Osteoblast (primary cell): ENCODE measurements around the gene ILKAP. TPM values are rescaled to one million over a fixed set of nuclear protein-coding genes. Genes with fewer than 3 reads are reported as not detected.
A peak's percentile ranks its signal among the peaks of the same experiment; 100 is the strongest.

Experiments
- DNase-seq: peaks from one replicate; pipeline ENCODE4 v3.0.0; 2011; ENCODE audit warnings: low spot score, mixed read lengths; ENCODE audit not compliant: insufficient read length; ENCODE audit errors: missing footprints
- H2AFZ ChIP-seq: 2 replicates; pipeline ENCODE4 v1.6.0; 2011; ENCODE audit warnings: mild to moderate bottlenecking, low read length
- H3K27ac ChIP-seq: 2 replicates; pipeline ENCODE4 v1.5.1; 2011; ENCODE audit warnings: mild to moderate bottlenecking, low read depth, low read length, moderate library complexity
- H3K27me3 ChIP-seq: 2 replicates; pipeline ENCODE4 v1.6.0; 2012; ENCODE audit warnings: mild to moderate bottlenecking, control low read depth, inconsistent platforms, low read length, moderate library complexity; ENCODE audit not compliant: insufficient read depth
- H3K36me3 ChIP-seq: 2 replicates; pipeline ENCODE4 v1.5.1; 2011; ENCODE audit warnings: mild to moderate bottlenecking, low read length, control low read depth, moderate library complexity; ENCODE audit not compliant: insufficient read depth
- H3K4me1 ChIP-seq: 2 replicates; pipeline ENCODE4 v1.5.1; 2011; ENCODE audit warnings: mild to moderate bottlenecking, low read length, control low read depth, moderate library complexity; ENCODE audit not compliant: insufficient read depth
- H3K4me2 ChIP-seq: 2 replicates; pipeline ENCODE4 v1.6.0; 2011; ENCODE audit warnings: mild to moderate bottlenecking, low read length; ENCODE audit not compliant: insufficient read depth
- H3K4me3 ChIP-seq: fragments of 200-600 bp; sonication (generic); 3 replicates; pipeline ENCODE4 v1.5.1; 2012; ENCODE audit warnings: mild to moderate bottlenecking, low read length, inconsistent platforms; ENCODE audit not compliant: insufficient read depth
- H3K79me2 ChIP-seq: 2 replicates; pipeline ENCODE4 v1.6.0; 2012; ENCODE audit warnings: mild to moderate bottlenecking, low read length, control low read depth, inconsistent platforms; ENCODE audit not compliant: insufficient read depth
- H3K9me3 ChIP-seq: 2 replicates; pipeline ENCODE4 v1.5.1; 2011; ENCODE audit warnings: low read depth, low read length, control low read depth
- H4K20me1 ChIP-seq: 2 replicates; pipeline ENCODE4 v1.6.0; 2012; ENCODE audit warnings: mild to moderate bottlenecking, low read length, control low read depth; ENCODE audit not compliant: insufficient read depth
- total RNA-seq: library from RNA; depleted of rRNA; stranded (reverse); fragments of >200 nt; gene quantifications from 2 replicates; pipeline ENCODE4 v1.2.3, GENCODE V29; 2012
- TF ChIP-seq, protein P1 (sequence below): IDR thresholded peaks from 2 replicates; pipeline ENCODE4 v1.5.1; 2011; ENCODE audit warnings: mild to moderate bottlenecking, low read depth, low read length, moderate library complexity; ENCODE audit errors: extremely low read depth

ILKAP gene
- total RNA-seq, 1 donor, result 24.2 TPM

DNA sequence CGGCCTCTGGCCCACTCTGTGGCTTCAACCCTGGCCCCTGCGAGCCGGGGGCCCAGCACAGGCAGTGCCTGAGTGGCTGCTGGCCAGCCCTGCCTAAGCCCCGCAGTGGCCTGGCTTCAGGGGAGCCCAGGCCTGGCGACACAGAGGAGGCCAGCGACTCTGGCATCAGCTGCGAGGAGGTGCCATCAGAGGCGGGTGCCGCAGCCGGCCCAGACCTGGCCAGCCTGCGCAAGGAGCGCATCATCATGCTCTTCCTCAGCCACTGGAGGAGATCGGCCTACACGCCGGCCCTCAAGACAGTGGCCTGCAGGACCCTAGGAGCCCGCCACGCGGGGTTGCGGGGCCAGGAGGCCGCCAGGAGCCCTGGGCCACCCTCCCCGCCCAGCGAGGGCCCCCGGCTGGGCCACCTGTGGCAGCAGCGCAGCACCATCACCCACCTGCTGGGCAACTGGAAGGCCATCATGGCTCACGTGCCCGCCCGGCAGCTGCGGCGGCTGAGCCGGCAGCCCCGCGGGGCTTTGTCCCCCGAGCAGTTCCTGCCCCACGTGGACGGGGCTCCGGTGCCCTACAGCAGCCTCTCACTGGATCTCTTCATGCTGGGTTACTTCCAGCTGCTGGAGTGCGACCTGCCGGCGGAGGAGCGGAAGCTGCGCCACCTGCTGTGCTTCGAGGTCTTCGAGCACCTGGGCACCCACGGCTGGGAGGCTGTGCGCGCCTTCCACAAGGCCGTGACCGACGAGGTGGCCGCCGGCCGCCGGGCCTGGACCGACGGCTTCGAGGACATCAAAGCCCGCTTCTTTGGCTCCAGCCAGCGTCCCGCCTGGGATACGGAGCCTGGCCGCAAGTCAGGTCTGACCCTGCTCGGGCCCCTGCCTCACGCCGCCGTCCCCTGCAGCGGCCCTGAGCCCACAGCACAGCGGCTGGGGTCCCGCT, 72.5 kb downstream of the ILKAP start:
- H3K27ac ChIP-seq, result no peak overlapping the region
- no peaks in the 10 kb centered on the region for H3K27me3 ChIP-seq
- no peaks in the 10 kb centered on the region for H3K79me2 ChIP-seq
- no peak overlapping the region for H3K4me3 ChIP-seq
- no peaks in the 10 kb centered on the region for H4K20me1 ChIP-seq
- H2AFZ ChIP-seq, result no peak overlapping the region
- H3K4me2 ChIP-seq, result no peak overlapping the region
- peaks cover 12% of the 10 kb centered on the region for H3K4me1 ChIP-seq
- DNase-seq, result peak; percentile 57
- H3K9me3 ChIP-seq, result no peaks in the 10 kb centered on the region
- TF ChIP-seq, protein P1, sequence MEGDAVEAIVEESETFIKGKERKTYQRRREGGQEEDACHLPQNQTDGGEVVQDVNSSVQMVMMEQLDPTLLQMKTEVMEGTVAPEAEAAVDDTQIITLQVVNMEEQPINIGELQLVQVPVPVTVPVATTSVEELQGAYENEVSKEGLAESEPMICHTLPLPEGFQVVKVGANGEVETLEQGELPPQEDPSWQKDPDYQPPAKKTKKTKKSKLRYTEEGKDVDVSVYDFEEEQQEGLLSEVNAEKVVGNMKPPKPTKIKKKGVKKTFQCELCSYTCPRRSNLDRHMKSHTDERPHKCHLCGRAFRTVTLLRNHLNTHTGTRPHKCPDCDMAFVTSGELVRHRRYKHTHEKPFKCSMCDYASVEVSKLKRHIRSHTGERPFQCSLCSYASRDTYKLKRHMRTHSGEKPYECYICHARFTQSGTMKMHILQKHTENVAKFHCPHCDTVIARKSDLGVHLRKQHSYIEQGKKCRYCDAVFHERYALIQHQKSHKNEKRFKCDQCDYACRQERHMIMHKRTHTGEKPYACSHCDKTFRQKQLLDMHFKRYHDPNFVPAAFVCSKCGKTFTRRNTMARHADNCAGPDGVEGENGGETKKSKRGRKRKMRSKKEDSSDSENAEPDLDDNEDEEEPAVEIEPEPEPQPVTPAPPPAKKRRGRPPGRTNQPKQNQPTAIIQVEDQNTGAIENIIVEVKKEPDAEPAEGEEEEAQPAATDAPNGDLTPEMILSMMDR, result no peak
- no peaks in the 10 kb centered on the region for H3K36me3 ChIP-seq

DNA sequence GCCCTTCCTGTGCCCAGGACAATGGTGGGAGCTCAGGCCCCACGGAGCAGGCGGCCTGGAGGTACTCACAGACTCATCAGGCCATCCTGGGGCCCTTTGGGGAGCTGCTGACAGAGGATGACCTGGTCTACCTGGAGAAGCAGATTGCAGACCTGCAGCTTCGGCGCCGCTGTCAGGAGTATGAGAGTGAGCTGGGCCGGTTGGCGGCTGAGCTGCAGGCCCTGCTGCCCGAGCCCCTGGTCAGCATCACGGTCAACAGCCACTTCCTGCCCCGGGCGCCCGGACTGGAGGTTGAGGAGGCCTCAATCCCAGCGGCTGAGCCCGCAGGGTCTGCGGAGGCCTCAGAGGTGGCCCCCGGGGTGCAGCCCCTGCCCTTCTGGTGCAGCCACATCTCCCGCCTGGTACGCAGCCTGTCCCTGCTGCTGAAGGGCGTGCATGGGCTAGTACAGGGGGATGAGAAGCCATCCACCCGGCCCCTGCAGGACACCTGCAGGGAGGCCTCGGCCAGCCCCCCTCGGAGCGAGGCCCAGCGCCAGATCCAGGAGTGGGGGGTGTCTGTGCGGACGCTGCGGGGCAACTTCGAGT, 73.3 kb downstream of the ILKAP start:
- TF ChIP-seq, protein P1, result no peak
- no peak overlapping the region for H3K27ac ChIP-seq
- no peaks in the 10 kb centered on the region for H4K20me1 ChIP-seq
- DNase-seq, result peak; percentile 60
- no peak overlapping the region for H3K4me3 ChIP-seq
- no peaks in the 10 kb centered on the region for H3K79me2 ChIP-seq
- H3K36me3 ChIP-seq, result no peaks in the 10 kb centered on the region
- no peaks in the 10 kb centered on the region for H3K27me3 ChIP-seq
- no peak overlapping the region for H3K4me2 ChIP-seq
- H3K9me3 ChIP-seq, result no peaks in the 10 kb centered on the region
- H2AFZ ChIP-seq, result no peak overlapping the region
- H3K4me1 ChIP-seq, result peaks cover 12% of the 10 kb centered on the region

DNA sequence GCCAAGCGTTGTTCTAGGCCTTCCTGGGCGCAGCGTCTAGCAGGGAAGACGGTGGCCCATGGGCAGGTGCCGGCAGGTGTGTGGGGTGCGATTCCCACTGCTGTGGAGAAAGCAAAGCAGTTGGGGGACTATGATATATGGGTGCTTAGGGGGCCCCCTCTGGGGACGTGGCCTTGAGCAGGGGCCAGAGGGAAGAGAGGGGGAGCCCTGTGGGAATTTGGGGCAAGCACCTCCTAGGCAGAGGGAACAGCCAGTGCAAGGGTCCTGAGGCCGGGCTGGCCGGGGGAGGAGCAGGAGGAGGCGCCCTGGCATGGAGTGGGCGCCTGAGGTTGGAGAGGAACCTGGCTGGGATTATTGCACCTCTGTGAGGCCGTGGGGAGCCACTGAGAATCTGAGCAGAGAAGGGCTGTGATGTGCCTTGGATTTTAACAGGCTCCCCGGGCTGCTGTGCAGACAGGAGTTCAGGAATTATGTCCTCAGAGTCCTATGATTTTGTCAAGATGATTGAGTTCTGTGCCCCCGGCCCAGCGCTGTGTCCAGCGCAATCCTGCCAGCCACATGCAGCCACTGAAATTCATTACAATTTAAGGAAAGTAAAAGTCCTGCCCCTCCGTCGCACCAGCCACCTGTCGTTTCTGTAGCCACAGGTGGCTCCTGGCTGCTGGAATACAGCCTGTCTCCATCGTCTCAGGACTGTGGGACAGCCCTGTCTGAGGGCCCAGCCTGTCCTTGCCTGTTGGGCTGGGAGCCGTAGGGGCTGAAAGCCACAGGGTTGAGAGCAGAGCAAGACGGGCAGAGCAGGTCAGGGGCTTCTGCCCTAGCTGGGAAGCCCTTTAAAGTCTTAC, 74.1 kb downstream of the ILKAP start:
- Histone ChIP-seq H3K79me2 (no peaks in the 10 kb centered on the region), H3K4me2 (no peak overlapping the region)

More for the DNA sequence above, 74.1 kb downstream of the ILKAP start:
- Histone ChIP-seq H3K36me3 (no peaks in the 10 kb centered on the region), H3K9me3 (no peaks in the 10 kb centered on the region), H3K4me3 (no peak overlapping the region), H4K20me1 (no peaks in the 10 kb centered on the region), H3K4me1 (peaks cover 12% of the 10 kb centered on the region), H2AFZ (no peak overlapping the region), H3K27ac (no peak overlapping the region), H3K27me3 (no peaks in the 10 kb centered on the region)
- DNase-seq, result peak; percentile 71
- TF ChIP-seq, protein P1, result no peak
